ENCODE results near the gene FAM110C.
"Not testable (repeated sequence)": the region's sequence is repeated elsewhere in the genome, so short reads cannot be mapped to it uniquely, and the experiment has no call there.

Gene FAM110C

DNA sequence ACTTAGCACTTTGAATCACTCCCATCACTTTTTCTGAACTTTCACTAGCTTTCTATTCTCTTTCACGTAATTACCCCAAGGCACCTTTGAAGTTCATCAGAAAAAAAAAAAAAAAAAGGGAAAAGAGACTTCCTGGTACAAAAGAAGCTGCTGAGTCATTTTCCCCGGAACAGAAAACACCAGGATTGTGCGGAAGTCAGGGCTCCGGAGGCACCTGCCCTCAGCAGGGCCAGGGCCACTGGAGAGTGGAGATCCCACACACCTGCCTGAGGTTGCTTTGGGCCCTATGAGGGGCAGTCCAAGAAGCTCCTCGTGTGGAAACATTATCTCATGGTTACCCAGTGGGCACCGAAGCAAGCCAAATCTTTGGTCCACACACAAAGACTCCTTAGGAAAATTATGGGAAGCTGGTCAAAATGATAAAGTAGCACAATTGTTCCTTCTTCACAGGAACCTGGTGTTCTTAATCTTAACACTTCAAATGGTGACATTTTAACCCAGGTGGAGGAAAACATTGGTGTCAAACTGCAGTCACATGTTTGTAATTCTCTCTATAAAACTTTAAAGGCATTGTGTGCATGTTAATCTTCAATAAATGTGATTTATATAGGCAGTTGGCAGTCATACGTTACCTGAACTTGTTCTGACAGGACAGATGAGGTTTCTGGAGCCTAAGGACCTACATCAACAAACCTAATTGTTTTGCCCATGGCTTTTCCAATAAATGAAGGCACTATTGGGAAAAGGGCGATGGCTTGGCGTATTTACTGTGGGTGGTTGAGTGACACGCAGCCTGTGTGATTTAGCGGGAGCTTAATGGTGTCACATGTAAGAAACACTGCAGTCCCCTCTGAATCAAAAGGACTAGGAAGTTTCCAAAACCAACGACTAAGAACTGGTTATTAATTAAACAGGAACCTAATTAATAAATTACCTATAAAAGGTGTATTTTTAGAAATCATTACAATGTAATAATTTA lies 23.4 kb upstream of the FAM110C start:
- no peak overlapping the region for H3K4me2 ChIP-seq (ENCODE audit: low read length)
- H3K4me3 ChIP-seq (ENCODE audit: low read depth, low read length) = no peak overlapping the region
- WGBS (ENCODE audit: extremely low coverage, insufficient coverage, insufficient read length) = no CpG with 5 or more reads among the region's 12 CpGs
- H4K12ac ChIP-seq (ENCODE audit: low read depth, low read length) = no peak overlapping the region
- no peak overlapping the region for H4K8ac ChIP-seq (ENCODE audit: low read depth, low read length)
- no peaks in the 10 kb centered on the region for H3K9me3 ChIP-seq (ENCODE audit: insufficient read depth, low read depth, low read length)
- H3K79me2 ChIP-seq (ENCODE audit: control insufficient read depth, insufficient read depth, low read length, poor library complexity) = no peaks in the 10 kb centered on the region
- H3K14ac ChIP-seq (ENCODE audit: low read length) = no peak overlapping the region
- no peak for DNase-seq
- no peak overlapping the region for H3K27ac ChIP-seq (ENCODE audit: low read depth, low read length)
- no peaks in the 10 kb centered on the region for H3K4me1 ChIP-seq (ENCODE audit: control insufficient read depth in 1 of 2, insufficient read depth in 2 of 2, low read length in 2 of 2)
- no peak overlapping the region for H3K18ac ChIP-seq (ENCODE audit: low read length)
- no peak overlapping the region for H2BK5ac ChIP-seq (ENCODE audit: low read depth, low read length, poor library complexity)
- no peak overlapping the region for H3K4ac ChIP-seq (ENCODE audit: low read depth, low read length)
- H2AFZ ChIP-seq (ENCODE audit: insufficient read depth, low read length, poor library complexity) = no peak overlapping the region
- H2AK5ac ChIP-seq (ENCODE audit: low read length) = no peak overlapping the region
- H4K91ac ChIP-seq (ENCODE audit: low read depth, low read length) = no peak overlapping the region
- H3K79me1 ChIP-seq (ENCODE audit: low read length) = no peaks in the 10 kb centered on the region
- no peak overlapping the region for H2BK120ac ChIP-seq (ENCODE audit: insufficient read depth, low read length, poor library complexity)
- no peaks in the 10 kb centered on the region for H3K36me3 ChIP-seq (ENCODE audit: control insufficient read depth in 1 of 2, insufficient read depth in 2 of 2, low read length in 2 of 2)
- H2BK12ac ChIP-seq (ENCODE audit: low read length) = no peak overlapping the region
- no peak overlapping the region for H3K9ac ChIP-seq (ENCODE audit: low read length)
- no peaks in the 10 kb centered on the region for H3K27me3 ChIP-seq (ENCODE audit: insufficient read depth, low read length)
- H3K23ac ChIP-seq (ENCODE audit: low read length) = no peak overlapping the region

DNA sequence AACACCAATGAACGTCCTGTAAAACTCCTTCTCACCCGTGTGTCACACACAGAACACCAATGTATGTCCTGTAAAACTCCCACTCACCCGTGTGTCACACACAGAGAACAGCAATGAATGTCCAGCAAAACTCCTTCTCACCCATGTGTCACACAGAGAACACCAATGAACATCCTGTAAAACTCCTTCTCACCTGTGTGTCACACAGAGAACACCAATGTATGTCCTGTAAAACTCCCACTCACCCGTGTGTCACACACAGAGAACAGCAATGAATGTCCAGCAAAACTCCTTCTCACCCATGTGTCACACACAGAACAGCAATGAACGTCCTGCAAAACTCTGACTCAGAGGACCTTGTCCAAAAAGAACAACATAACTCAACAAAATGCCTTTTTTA lies 22.3 kb upstream of the FAM110C start:
- H2AK5ac ChIP-seq (ENCODE audit: low read length); H3K4me2 ChIP-seq (ENCODE audit: low read length); H3K4ac ChIP-seq (ENCODE audit: low read depth, low read length); H3K79me1 ChIP-seq (ENCODE audit: low read length); H4K8ac ChIP-seq (ENCODE audit: low read depth, low read length); H4K91ac ChIP-seq (ENCODE audit: low read depth, low read length); H3K9ac ChIP-seq (ENCODE audit: low read length); H3K36me3 ChIP-seq (ENCODE audit: control insufficient read depth in 1 of 2, insufficient read depth in 2 of 2, low read length in 2 of 2); H2BK12ac ChIP-seq (ENCODE audit: low read length); H3K79me2 ChIP-seq (ENCODE audit: control insufficient read depth, insufficient read depth, low read length, poor library complexity); H2BK120ac ChIP-seq (ENCODE audit: insufficient read depth, low read length, poor library complexity); H2BK5ac ChIP-seq (ENCODE audit: low read depth, low read length, poor library complexity); H3K4me1 ChIP-seq (ENCODE audit: control insufficient read depth in 1 of 2, insufficient read depth in 2 of 2, low read length in 2 of 2); H3K27me3 ChIP-seq (ENCODE audit: insufficient read depth, low read length); H3K23ac ChIP-seq (ENCODE audit: low read length); H2AFZ ChIP-seq (ENCODE audit: insufficient read depth, low read length, poor library complexity); H3K4me3 ChIP-seq (ENCODE audit: low read depth, low read length); H3K14ac ChIP-seq (ENCODE audit: low read length); H3K27ac ChIP-seq (ENCODE audit: low read depth, low read length); DNase-seq; H3K18ac ChIP-seq (ENCODE audit: low read length); H4K12ac ChIP-seq (ENCODE audit: low read depth, low read length); H3K9me3 ChIP-seq (ENCODE audit: insufficient read depth, low read depth, low read length): not testable (repeated sequence)
- no CpG with 5 or more reads among the region's 5 CpGs for WGBS (ENCODE audit: extremely low coverage, insufficient coverage, insufficient read length)

DNA sequence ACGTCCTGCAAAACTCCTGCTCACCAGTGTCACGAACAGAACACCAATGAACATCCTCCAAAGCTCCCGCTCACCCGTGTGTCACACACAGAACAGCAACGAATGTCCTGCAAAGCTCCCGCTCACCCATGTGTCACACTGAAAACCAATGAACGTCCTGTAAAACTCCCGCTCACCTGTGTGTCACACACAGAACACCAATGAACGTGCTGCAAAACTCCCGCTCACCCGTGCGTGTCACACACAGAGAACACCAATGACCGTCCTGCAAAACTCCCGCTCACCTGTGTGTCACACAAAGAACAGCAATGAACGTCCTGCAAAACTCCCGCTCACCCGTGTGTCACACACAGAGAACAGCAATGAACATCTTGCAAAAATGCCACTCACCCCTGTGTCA lies 20.5 kb upstream of the FAM110C start:
- Histone ChIP-seq H3K14ac (ENCODE audit: low read length) (no peak overlapping the region), H4K91ac (ENCODE audit: low read depth, low read length) (no peak overlapping the region), H3K4ac (ENCODE audit: low read depth, low read length) (no peak overlapping the region), H4K12ac (ENCODE audit: low read depth, low read length) (no peak overlapping the region), H2AK5ac (ENCODE audit: low read length) (no peak overlapping the region), H3K36me3 (ENCODE audit: control insufficient read depth in 1 of 2, insufficient read depth in 2 of 2, low read length in 2 of 2) (no peaks in the 10 kb centered on the region), H3K4me1 (ENCODE audit: control insufficient read depth in 1 of 2, insufficient read depth in 2 of 2, low read length in 2 of 2) (no peaks in the 10 kb centered on the region), H3K9ac (ENCODE audit: low read length) (no peak overlapping the region), H3K18ac (ENCODE audit: low read length) (no peak overlapping the region), H3K27me3 (ENCODE audit: insufficient read depth, low read length) (no peaks in the 10 kb centered on the region), H3K23ac (ENCODE audit: low read length) (no peak overlapping the region), H2AFZ (ENCODE audit: insufficient read depth, low read length, poor library complexity) (no peak overlapping the region), H3K27ac (ENCODE audit: low read depth, low read length) (no peak overlapping the region), H3K79me1 (ENCODE audit: low read length) (no peaks in the 10 kb centered on the region), H3K9me3 (ENCODE audit: insufficient read depth, low read depth, low read length) (no peaks in the 10 kb centered on the region), H4K8ac (ENCODE audit: low read depth, low read length) (no peak overlapping the region), H2BK12ac (ENCODE audit: low read length) (no peak overlapping the region), H3K79me2 (ENCODE audit: control insufficient read depth, insufficient read depth, low read length, poor library complexity) (no peaks in the 10 kb centered on the region), H3K4me3 (ENCODE audit: low read depth, low read length) (no peak overlapping the region), H3K4me2 (ENCODE audit: low read length) (no peak overlapping the region), H2BK5ac (ENCODE audit: low read depth, low read length, poor library complexity) (no peak overlapping the region), H2BK120ac (ENCODE audit: insufficient read depth, low read length, poor library complexity) (no peak overlapping the region)
- WGBS (ENCODE audit: extremely low coverage, insufficient coverage, insufficient read length) = no CpG with 5 or more reads among the region's 17 CpGs
- no peak for DNase-seq

DNA sequence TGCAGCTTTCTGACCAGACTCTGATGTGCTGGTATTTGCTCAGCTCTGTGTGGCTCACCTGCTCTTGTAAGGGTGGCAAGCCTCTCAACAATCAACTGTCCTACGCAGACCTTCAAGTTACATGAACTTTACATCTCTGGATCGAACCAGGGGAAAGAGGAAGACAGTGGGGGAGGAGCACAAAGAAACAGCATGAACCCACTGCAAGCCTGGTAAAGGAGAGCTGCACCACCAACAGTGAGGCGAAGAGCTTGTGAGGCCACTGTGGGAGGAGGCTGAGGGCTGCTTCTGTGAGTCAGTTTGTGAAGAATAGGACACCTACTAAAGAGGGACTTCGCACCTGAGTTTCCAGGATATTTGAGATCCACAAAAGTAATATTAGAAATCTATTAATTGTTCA lies 18.8 kb upstream of the FAM110C start:
- no peaks in the 10 kb centered on the region for H3K4me1 ChIP-seq (ENCODE audit: control insufficient read depth in 1 of 2, insufficient read depth in 2 of 2, low read length in 2 of 2)
- H3K4ac ChIP-seq (ENCODE audit: low read depth, low read length) = no peak overlapping the region
- no peak overlapping the region for H3K14ac ChIP-seq (ENCODE audit: low read length)
- no CpG with 5 or more reads among the region's 4 CpGs for whole genome bisulfite sequencing (ENCODE audit: extremely low coverage, insufficient coverage, insufficient read length)
- peaks cover 3% of the 10 kb centered on the region for H3K9me3 ChIP-seq (ENCODE audit: insufficient read depth, low read depth, low read length)
- H3K27ac ChIP-seq (ENCODE audit: low read depth, low read length) = no peak overlapping the region
- H3K79me1 ChIP-seq (ENCODE audit: low read length) = no peaks in the 10 kb centered on the region
- no peaks in the 10 kb centered on the region for H3K27me3 ChIP-seq (ENCODE audit: insufficient read depth, low read length)
- no peak overlapping the region for H4K12ac ChIP-seq (ENCODE audit: low read depth, low read length)
- H2AFZ ChIP-seq (ENCODE audit: insufficient read depth, low read length, poor library complexity) = no peak overlapping the region
- no peak overlapping the region for H4K8ac ChIP-seq (ENCODE audit: low read depth, low read length)
- no peak overlapping the region for H2AK5ac ChIP-seq (ENCODE audit: low read length)
- no peak overlapping the region for H3K18ac ChIP-seq (ENCODE audit: low read length)
- no peak overlapping the region for H2BK5ac ChIP-seq (ENCODE audit: low read depth, low read length, poor library complexity)
- H3K36me3 ChIP-seq (ENCODE audit: control insufficient read depth in 1 of 2, insufficient read depth in 2 of 2, low read length in 2 of 2) = no peaks in the 10 kb centered on the region
- no peak overlapping the region for H2BK12ac ChIP-seq (ENCODE audit: low read length)
- H3K4me3 ChIP-seq (ENCODE audit: low read depth, low read length) = no peak overlapping the region
- H2BK120ac ChIP-seq (ENCODE audit: insufficient read depth, low read length, poor library complexity) = no peak overlapping the region
- no peak for DNase-seq
- no peaks in the 10 kb centered on the region for H3K79me2 ChIP-seq (ENCODE audit: control insufficient read depth, insufficient read depth, low read length, poor library complexity)
- H4K91ac ChIP-seq (ENCODE audit: low read depth, low read length) = no peak overlapping the region
- no peak overlapping the region for H3K4me2 ChIP-seq (ENCODE audit: low read length)
- no peak overlapping the region for H3K9ac ChIP-seq (ENCODE audit: low read length)
- H3K23ac ChIP-seq (ENCODE audit: low read length) = no peak overlapping the region

All from trophoblast cell (in vitro differentiated cells and primary cell).